ENCODE data around the gene CYTH1. TPM values are rescaled to one million over a fixed set of nuclear protein-coding genes. Genes with fewer than 3 reads are reported as not detected.

CYTH1 gene
- total and polyA plus RNA-seq, 12 donors, result 26.0 to 141 (median 46.2) TPM

- peak in 1 of 7 donors; percentile 18 for DNase-seq
- TF ChIP-seq CTCF (IDR thresholded peaks at IDR 0.05) (no peak), POLR2A (IDR thresholded peaks at IDR 0.05) (no peak)
- no peaks in the 10 kb centered on the region for H3K27me3 ChIP-seq
- no peak overlapping the region for H3K27ac ChIP-seq
- H3K36me3 ChIP-seq (replicated peaks in 1 of 2), result peaks cover 0 to 32% of the 10 kb centered on the region in 2 donors
- intact Hi-C loops (cut with DNase I), result no loop called here
- WGBS, 4 donors, result 89 to 99% (median 97%) methylated on average over 7 of the region's 7 CpGs
- H3K9me3 ChIP-seq (replicated peaks in 1 of 3), result no peaks in the 10 kb centered on the region
- H3K4me1 ChIP-seq (replicated peaks in 1 of 2), result no peaks in the 10 kb centered on the region
- H3K4me3 ChIP-seq, result no peak overlapping the region
Observed at GRCh38 chr17:78687944-78688343, 94.1 kb downstream of the CYTH1 start.

- TF ChIP-seq CTCF (IDR thresholded peaks at IDR 0.05) (no peak), POLR2A (IDR thresholded peaks at IDR 0.05) (no peak)
- peaks cover 0 to 1% of the 10 kb centered on the region in 2 donors for H3K4me1 ChIP-seq (replicated peaks in 1 of 2)
- no peaks in the 10 kb centered on the region for H3K9me3 ChIP-seq (replicated peaks in 1 of 3)
- intact Hi-C loops (cut with DNase I), result no loop called here
- H3K27me3 ChIP-seq, result no peaks in the 10 kb centered on the region
- 76 to 93% (median 86%) methylated on average over 3 of the region's 3 CpGs for WGBS, 4 donors
- no peak overlapping the region for H3K27ac ChIP-seq
- H3K36me3 ChIP-seq (replicated peaks in 1 of 2), result peaks cover 0 to 24% of the 10 kb centered on the region in 2 donors
- no peak overlapping the region for H3K4me3 ChIP-seq
- no peak for DNase-seq
Observed at GRCh38 chr17:78687125-78687524, 94.9 kb downstream of the CYTH1 start.

GRCh38 chr17:78684026-78684425, 98.0 kb downstream of the CYTH1 start:
- H3K4me3 ChIP-seq, result no peak overlapping the region
- WGBS, 4 donors, result 91 to 99% (median 95%) methylated on average over 6 of the region's 6 CpGs
- no peaks in the 10 kb centered on the region for H3K9me3 ChIP-seq (replicated peaks in 1 of 3)
- peaks cover 6 to 16% of the 10 kb centered on the region in 2 donors for H3K4me1 ChIP-seq (replicated peaks in 1 of 2)
- no peak for TF ChIP-seq POLR2A (IDR thresholded peaks at IDR 0.05)
- TF ChIP-seq CTCF (IDR thresholded peaks at IDR 0.05), result no peak
- H3K27me3 ChIP-seq, result no peaks in the 10 kb centered on the region
- H3K36me3 ChIP-seq (replicated peaks in 1 of 2), result peaks cover 0 to 25% of the 10 kb centered on the region in 2 donors
- intact Hi-C loops (cut with DNase I), result no loop called here
- no peak for DNase-seq
- H3K27ac ChIP-seq, result no peak overlapping the region

- H3K36me3 ChIP-seq (replicated peaks in 1 of 2), result peaks cover 0 to 28% of the 10 kb centered on the region in 2 donors
- no peak overlapping the region for H3K27ac ChIP-seq
- intact Hi-C loops (cut with DNase I), result no loop called here
- DNase-seq, result no peak
- TF ChIP-seq CTCF (IDR thresholded peaks at IDR 0.05) (no peak), POLR2A (IDR thresholded peaks at IDR 0.05) (no peak)
- H3K4me1 ChIP-seq (replicated peaks in 1 of 2), result peaks cover 6 to 16% of the 10 kb centered on the region in 2 donors
- 94 to 100% (median 97%) methylated on average over 4 to 5 of the region's 5 CpGs for WGBS, 4 donors
- H3K4me3 ChIP-seq, result no peak overlapping the region
- H3K9me3 ChIP-seq (replicated peaks in 1 of 3), result no peaks in the 10 kb centered on the region
- H3K27me3 ChIP-seq, result no peaks in the 10 kb centered on the region
Observed at GRCh38 chr17:78683408-78683961, 98.6 kb downstream of the CYTH1 start.

All from adrenal gland (tissue), 12 donors.